H7 (cell line): ENCODE measurements around the gene PDLIM4. TPM values are rescaled to one million over a fixed set of nuclear protein-coding genes. Genes with fewer than 3 reads are reported as not detected.

Experiments
- DNase-seq: peaks from one replicate; pipeline ENCODE4 v3.0.0; 2012
- H3K27me3 ChIP-seq: 2 replicates; pipeline ENCODE4 v1.6.0; 2011; ENCODE audit warnings: mild to moderate bottlenecking, low read length; ENCODE audit not compliant: control insufficient read depth, insufficient read depth
- H3K36me3 ChIP-seq: replicated peaks from 2 replicates; pipeline ENCODE4 v1.5.1; 2011; ENCODE audit warnings: low read length; ENCODE audit not compliant: control insufficient read depth, insufficient read depth
- H3K4me3 ChIP-seq: 2 replicates; pipeline ENCODE4 v1.5.1; 2011; ENCODE audit warnings: low read depth, mild to moderate bottlenecking, control low read depth, low read length, moderate library complexity; ENCODE audit not compliant: insufficient read depth
- total RNA-seq: library from RNA; depleted of rRNA; stranded (reverse); fragments of >200 nt; shearing (Covaris generic); gene quantifications from 2 replicates; pipeline ENCODE4 v1.2.3, GENCODE V29; 2014

Gene PDLIM4
- total RNA-seq, 1 experiment from 2014 or later: 4.7 TPM

DNA sequence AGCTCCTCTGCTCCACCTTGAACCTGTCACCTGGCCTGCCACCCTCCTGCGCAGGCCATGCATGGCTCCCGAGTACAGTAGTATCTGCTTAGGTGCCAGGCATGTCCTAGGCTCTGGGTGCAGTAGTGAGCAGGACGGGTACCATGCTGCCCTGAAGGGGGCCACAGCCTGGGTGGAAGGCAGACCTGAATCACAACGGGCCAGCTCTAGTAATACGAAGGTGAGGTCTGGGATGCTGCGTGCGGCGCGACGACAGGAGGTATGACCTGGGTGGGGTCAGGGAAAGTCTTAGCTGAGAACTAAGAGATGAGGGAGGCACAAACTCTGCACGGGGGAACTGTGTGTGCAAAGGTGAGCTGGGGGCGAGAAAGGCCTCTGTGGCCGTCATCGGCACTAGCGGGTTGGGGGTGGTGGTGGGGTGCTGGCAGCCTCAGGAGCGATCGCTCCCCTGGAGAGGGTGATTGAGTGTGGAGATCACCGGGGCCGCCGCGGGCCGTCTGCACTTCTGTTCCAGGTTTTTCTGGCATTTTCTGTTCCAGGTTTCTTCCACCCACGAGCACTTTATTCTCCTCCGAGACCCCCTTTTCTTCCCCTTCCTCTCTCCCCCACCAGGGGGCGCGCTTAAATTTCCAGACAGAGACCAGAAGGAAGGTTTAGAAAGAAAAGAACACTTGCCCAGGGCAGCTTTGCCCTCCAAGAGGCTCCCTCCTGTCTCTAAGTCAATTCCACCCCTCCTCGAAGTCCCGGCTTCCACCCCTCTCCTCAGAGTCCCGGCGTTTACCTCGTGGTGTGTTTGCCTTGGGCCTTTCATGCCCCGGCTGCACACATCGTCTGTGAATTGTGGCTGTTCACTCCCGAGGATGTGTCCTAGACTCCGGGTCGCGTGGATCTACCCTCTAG, 15.1 kb downstream of the PDLIM4 start:
- DNase-seq: peak; percentile 91
- Histone ChIP-seq H3K4me3 (no peak overlapping the region), H3K27me3 (no peaks in the 10 kb centered on the region; the same call in 1 of the 2 replicates), H3K36me3 (no peaks in the 10 kb centered on the region)

DNA sequence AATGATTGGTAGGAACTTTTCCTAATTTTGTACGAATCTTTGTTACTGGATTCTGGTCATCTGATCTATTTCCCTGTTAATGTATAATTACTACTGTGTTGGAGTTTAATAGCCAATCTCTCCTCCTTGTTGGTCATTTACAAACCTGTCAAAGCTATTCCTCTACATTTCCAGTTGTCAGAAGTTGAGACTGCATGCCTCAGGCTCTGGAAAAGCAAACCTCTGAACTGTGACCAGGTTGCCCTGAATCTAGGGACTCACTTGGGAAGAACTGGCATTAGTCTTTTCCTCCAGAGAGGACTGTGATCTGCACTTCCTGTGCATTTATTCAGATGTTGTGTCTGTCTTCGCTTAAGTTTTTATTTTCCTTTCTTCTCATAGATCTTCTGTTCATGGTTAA, 16.1 kb downstream of the PDLIM4 start:
- H3K4me3 ChIP-seq: no peak overlapping the region
- H3K27me3 ChIP-seq: no peaks in the 10 kb centered on the region; the same call in 1 of the 2 replicates
- no peak for DNase-seq
- no peaks in the 10 kb centered on the region for H3K36me3 ChIP-seq

DNA sequence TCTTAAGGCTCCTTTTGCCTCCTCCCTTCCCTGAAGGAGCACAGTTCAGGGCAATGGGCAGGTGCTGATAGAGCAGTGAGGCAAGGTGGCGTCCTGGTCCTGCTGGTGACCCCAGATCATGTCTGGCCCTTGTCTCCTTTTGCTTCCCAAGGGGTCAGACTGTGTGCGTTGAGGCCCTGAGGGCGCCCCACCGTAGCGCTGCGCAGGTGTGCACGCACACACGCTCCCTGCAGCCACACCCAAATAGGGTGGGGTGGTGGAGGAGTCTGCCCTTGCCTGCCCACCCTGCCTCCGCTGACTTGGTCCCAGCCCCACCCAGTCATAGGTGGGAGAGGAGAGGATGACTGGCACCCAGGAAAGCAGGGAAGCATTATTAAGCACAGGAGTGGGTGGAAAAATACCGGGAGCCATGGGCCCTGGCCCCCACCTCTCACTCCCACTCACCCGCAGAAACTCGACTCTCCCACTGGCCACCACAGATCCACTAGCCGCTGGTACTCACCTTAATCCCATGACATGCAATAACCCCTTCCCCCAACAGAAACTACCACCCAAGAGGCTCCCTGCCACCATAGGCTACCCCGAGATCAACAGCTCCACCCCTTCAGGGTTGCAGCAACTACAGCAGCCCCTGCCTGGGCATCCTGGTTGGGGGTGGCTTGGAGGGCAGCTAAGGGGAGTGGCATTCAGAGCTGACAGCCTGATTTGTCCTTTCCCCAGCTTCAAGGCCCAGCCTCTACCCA, 16.7 kb downstream of the PDLIM4 start:
- DNase-seq: peak; percentile 65

DNA sequence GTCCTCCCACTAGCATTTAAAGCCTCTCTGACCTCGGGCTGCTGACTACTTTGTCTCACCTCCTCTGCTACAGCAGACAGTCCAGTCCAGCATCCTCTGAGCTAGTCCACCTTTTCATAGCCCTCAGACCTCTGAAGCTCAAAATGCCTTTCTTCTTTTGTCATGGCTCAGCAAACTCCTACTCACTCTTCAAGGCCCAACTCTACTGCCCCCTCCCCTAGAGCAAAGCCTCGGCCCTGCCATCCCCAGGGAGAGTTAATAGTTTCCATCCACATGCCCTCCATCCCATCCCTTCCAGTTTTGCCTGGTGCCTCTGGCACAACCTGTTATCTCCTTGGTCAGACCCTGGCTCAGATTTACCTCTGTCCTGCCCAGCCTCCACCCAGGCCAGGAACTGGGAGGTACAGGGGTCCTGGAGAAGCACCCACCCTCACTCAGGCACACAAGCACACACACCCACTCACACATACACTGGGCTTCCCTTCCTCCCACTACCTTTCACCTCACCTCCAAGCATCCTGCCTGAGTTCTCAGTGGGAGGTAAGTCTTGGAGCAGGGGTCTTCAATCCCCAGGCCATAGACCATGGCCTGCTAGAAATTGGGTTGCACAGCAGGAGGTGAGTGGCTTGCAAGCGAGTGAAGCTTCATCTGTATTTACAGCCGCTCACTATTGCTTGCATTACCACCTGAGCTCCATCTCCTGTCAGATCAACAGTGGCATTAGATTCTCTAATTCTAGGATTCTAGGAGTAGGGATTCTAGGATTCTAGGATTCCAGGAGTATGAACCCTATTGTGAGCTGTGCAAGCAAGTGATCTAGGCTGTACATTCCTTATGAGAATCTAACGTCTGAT, 18.1 kb downstream of the PDLIM4 start:
- DNase-seq: no peak
- Histone ChIP-seq H3K36me3 (no peaks in the 10 kb centered on the region), H3K27me3 (no peaks in the 10 kb centered on the region; the same call in 1 of the 2 replicates), H3K4me3 (no peak overlapping the region)

More for the DNA sequence above, 16.7 kb downstream of the PDLIM4 start:
- no peak overlapping the region for H3K4me3 ChIP-seq
- no peaks in the 10 kb centered on the region; the same call in 1 of the 2 replicates for H3K27me3 ChIP-seq
- no peaks in the 10 kb centered on the region for H3K36me3 ChIP-seq

DNA sequence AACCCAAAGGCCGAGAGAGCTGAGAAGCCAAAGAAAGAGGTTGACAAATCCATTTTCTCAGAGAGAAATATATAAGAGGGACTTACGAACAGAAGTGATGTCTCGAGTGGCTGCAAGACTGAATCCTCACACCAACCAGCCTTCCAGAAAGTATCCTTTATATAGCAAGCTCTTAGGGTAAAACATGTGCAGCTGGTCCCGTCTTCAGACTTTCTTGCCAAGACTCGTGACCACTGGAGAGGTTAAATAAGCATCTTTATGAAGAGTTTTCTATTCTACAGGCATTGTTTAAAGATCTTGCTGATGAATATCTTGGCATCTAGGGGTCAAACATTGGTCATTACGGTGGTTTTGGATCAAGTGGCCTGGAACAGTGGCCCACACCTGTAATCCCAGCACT, 19.8 kb downstream of the PDLIM4 start:
- Histone ChIP-seq H3K36me3 (no peaks in the 10 kb centered on the region), H3K4me3 (no peak overlapping the region), H3K27me3 (no peaks in the 10 kb centered on the region; the same call in 1 of the 2 replicates)
- DNase-seq: no peak

DNA sequence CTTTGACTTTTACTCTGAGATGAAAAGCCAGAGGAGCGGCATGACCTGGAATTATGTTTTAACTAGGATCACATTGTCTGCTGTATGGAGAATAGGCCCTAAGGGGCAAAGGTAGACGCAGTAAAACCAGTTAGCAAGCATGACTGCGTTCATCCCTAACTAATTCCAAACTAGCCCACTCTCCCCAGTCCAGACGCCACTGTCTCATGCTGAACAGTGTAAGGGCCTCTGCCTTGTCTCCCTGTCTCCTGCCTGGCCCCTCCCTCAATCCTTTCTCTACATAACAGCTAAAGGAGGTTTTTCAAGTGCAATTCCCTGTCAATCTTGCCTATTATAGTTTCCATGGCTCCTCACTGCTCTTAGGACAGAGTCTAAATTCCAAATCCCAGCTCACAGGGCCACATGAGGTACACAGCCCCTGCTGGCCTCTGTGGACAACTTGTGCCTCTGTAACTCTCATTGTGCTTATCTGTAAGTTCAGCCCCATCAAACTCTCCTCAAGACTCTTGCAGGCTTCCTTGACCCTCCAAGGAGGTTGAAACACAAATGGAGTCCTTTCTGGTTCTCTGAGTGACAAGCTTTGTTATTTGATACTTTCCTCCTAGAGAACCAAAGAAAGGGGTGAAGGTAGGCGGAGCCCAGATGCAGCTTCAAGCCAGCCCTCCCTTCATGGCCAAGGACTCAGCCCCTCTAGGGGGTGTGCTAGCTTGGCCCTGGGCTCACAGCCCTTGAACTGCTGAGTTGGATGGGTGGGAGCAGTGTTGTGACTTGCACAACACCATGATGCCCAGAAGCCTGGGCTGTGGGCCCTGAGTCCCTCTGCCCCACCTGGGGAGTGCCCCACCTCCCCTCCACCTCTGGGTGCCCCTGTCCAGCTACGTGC, 20.7 kb downstream of the PDLIM4 start:
- Histone ChIP-seq H3K27me3 (no peaks in the 10 kb centered on the region; the same call in 1 of the 2 replicates), H3K36me3 (no peaks in the 10 kb centered on the region), H3K4me3 (no peak overlapping the region)
- DNase-seq: peak; percentile 90

DNA sequence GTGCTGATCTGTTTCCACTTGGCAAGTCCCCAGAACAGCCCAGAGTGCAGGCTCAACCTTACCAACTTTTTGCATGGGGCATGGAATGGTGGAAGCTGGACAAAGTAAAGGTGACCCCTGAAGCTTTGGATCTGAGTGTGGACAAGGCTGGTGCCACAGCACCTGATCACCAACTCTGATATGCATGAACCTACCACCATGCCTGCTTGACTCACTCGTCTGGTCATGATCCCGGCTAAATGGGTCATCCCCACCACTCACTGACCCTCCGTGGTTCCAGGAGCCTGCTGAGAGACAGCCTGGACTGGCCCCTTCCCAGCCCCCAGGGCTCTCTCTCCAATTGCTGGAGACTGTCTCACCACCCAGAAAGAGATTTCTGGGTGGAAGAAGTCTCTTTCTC, 22.3 kb downstream of the PDLIM4 start:
- no peaks in the 10 kb centered on the region for H3K36me3 ChIP-seq
- DNase-seq: no peak
- H3K4me3 ChIP-seq: no peak overlapping the region
- no peaks in the 10 kb centered on the region; the same call in 1 of the 2 replicates for H3K27me3 ChIP-seq

DNA sequence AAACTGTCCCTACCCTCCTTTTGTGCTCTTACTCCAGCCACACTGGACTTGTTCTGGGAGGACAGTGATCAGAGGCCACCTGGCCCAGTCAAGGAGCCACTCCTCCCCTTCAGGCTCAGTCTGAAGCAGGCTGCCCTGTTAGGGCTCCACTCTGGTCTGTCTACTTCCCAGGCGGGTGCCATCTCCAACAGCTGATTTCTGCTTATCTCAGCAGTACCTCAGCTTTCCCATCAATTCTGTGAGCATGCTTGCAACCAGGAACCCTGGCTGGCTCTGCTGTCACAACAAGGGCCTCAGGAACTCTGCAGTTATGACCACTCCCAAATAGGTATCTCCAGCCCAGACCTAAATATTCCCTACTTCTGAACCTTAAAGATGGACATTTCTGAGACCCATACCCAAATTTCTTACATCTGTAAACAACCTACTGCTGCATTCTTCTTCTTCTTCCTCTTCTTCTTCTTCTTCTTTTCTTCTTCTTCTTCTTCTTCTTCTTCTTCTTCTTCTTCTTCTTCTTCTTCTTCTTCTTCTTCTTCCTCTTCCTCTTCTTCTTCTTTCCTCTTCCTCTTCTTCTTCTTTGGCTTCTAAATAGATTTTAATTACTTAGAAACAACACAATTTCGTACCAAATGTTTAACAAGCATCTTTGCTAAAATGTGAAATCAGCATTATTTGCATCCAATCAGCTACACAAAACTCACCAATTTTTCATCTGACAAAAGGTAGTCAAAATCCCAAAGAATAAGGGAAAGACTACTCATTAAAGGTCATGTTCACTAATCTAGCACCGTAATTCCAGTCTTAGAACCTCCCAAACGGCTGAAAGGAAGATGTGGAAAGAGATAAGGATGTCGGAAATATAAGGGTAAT, 23.1 kb downstream of the PDLIM4 start:
- H3K4me3 ChIP-seq: no peak overlapping the region
- H3K27me3 ChIP-seq: no peaks in the 10 kb centered on the region; the same call in 1 of the 2 replicates
- DNase-seq: no peak
- no peaks in the 10 kb centered on the region for H3K36me3 ChIP-seq

DNA sequence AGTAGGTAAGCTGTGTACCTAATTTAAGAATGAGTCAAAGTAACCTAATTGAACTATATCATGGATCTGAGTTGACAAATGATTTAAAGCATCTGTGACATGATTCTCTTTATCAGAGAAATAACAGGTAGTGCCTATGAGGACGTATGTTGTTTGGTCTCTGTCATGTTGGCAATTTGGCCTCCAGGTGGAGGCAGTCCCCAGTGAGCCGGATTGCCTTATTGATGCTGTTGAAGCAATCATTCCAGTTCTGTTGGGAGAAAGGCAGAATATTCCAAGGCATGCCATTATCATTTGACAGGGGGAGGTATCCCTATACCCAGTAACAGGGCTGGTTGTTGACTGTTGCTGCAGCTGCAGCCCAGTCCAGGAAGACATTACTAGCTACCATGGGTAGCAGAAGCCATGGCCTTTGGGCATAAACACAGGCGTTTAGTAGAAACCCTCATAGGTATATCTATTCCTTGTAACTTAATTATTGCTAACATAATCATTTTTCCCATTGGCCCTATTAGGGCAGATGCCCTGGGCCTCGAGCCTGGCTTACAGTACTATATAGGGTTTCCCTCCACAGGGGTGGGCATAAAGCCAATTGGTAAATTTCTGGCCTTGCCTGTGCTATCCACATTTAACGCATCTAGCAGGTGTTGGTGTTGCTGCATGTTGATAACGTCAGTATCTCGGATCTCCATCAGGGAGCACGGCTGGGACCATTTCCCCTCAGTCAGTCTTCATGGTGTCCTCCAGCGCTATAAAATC, 24.5 kb downstream of the PDLIM4 start:
- no peak for DNase-seq
- no peak overlapping the region for H3K4me3 ChIP-seq
- H3K27me3 ChIP-seq: no peaks in the 10 kb centered on the region
- no peaks in the 10 kb centered on the region for H3K36me3 ChIP-seq

DNA sequence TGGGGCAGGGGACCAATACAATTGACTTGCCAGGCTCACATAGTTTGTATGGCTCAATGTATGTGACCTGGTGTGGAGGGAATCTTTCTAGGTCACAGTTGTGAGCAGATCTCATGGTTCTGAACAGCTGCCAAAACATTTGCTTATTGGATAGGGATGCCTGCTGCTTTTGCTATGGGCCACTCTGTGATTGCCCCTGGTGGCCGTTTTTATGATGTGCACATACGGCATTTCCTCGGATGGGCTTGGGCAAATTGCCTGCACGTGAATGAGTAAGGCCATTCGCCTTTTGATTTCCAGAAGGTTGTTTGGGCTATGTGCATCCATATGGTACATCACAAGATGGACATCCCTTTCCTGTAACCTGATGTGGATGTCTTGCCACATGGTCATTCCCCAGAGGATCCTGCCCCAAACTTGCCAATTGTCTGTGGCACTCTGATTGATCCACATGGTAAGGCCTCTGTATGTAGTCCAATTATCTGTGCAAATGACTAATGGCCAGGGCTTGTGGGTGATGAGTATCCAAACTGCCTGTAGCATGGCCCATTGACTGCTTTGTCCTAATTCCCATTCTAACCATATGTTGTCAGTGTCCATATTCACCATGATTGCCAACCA, 26.0 kb downstream of the PDLIM4 start:
- DNase-seq: peak; percentile 69
- H3K4me3 ChIP-seq: no peak overlapping the region
- H3K27me3 ChIP-seq: no peaks in the 10 kb centered on the region
- no peaks in the 10 kb centered on the region for H3K36me3 ChIP-seq

DNA sequence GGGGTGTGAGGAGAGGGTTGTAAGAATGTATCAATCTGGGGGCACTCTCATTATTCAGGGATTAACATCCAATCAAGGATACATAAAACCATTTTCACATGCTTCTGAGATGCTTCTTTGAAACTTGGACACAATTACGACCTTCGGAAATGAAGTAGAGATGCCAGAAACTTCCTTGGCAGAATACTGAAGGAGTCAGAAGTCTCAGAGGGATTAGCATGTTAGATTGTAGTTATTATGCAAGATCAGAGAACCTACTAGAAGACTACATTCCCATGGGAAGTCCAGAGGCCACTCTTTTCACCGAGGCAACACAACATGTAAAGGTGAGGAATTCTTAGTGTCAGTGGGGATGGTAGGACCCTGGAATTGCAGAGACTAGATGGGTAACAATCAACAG, 31.6 kb downstream of the PDLIM4 start:
- no peak for DNase-seq
- no peaks in the 10 kb centered on the region for H3K27me3 ChIP-seq
- H3K4me3 ChIP-seq: no peak overlapping the region
- no peaks in the 10 kb centered on the region for H3K36me3 ChIP-seq

DNA sequence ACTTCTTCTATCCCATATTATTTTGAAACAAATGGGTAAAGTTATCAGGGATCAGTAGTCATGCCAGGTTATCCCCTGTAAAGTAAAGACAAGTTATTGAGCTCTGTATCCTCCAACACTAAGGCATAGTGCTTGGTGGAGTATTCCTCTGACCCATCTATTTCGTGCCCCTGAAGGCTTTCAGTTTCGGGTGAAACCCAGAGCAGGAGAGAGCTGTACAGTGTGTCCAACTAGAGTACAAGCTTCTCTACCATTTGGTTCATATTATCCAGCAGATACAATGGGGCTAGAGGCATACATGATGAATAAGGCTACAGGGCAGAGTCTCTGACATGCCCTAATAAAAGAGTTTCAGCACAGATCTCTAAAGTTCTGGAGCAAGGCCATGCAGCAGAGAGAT, 33.5 kb downstream of the PDLIM4 start:
- no peak overlapping the region for H3K4me3 ChIP-seq
- peaks cover 15% of the 10 kb centered on the region for H3K27me3 ChIP-seq
- DNase-seq: no peak
- H3K36me3 ChIP-seq: no peaks in the 10 kb centered on the region
